Activated CD4-positive, CD25-positive, alpha-beta regulatory T cell treated with anti-CD3 and anti-CD28 coated beads, Interleukin-2, amount 50 U/mL, for 24 hours (primary cell): ENCODE results near the gene APOLD1.
"Not testable (repeated sequence)": the region's sequence is repeated elsewhere in the genome, so short reads cannot be mapped to it uniquely, and the experiment has no call there.

Source experiments
- ATAC-seq, 2 donors: fragments of 150-1000 bp; cut with Tn5 transposase; one replicate each; pipeline ENCODE4 v1.10.0; 2021; ENCODE audit warnings: mild to moderate bottlenecking in 1 of 2, moderate library complexity in 1 of 2

APOLD1 gene

DNA sequence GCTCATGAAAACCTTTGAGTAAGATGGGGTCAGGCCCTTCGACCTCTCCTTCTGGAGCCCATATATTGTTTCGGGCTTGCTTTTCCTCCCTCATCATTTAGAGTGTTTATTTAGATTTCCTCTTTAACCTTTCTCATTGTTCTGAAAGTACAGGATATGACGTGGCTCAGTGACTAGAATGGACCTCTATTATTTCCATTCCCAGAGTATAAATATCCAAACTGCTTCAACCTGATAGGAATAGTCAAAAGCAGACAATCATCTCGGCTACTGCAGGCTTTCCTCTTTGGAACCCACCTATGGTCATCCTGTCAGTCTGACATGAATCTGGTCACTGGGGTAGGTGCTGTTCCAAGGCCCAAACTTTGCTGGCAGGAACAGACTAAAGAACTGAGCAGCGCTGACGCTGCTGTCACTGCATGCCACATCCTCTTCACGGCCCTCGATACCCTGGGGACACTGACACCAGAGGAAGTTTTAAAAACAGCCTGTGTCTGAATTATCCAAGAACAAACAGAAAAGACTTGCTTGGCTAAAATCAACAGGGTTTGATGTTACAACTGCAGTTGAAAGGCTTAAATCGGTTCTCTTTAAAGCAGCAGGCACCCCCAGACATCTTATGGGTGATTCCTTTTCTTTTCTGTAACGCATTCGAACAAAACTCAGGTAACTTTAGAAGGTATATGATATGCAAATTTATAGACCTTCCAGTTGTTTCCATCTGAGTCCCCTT is 22.7 kb downstream of the APOLD1 start:
- ATAC-seq: peak; percentile 37

- ATAC-seq: no peak
Measured at GRCh38 chr12:12810553-12811021, 25.1 kb downstream of the APOLD1 start.

GRCh38 chr12:12811343-12811742 is 25.9 kb downstream of the APOLD1 start:
- ATAC-seq: no peak

DNA sequence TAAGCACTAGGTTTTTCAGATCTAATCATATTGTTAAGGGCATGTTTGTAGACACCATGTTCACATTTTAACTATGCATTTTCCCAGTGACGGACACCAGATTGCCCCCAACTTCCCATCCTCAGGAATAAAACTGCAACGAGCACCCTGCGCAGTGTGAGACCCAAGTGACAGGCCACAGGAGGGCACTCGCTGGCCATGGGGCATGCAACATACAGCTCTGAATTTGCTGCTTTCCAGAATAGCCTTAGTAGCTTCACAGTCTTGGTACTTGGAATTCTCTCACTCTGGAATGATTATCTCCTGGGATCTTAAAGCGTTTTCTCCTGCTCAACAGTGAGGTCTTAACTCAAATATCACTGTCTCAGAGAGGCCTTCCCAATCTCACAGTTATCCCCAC is 26.7 kb downstream of the APOLD1 start:
- no peak for ATAC-seq

DNA sequence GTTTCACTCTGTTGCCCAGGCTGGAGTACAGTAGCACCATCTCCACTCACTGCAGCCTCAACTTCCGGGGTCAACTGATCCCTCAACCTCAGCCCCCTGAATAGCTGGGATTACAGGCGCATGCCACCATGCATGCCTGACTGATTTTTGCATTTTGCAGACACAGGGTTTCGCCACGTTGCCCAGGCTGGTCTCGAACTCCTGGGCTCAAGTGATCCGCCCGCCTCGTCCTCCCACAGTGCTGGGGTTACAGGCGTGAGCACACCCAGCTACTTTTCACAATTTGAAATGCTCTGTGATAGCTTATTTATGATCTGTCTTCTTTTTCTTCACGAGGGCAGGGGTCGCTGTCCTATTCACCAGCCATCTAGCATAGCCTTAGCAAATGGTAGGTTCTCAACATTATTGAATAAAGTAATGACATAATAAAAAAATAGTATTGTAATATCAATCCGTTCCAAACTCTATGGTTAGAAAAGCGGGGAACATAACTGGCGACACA is 27.2 kb downstream of the APOLD1 start:
- ATAC-seq: no peak

GRCh38 chr12:12813120-12814101 is 28.0 kb downstream of the APOLD1 start, which contains the start of gene DDX47:
TSS of gene DDX47 (plus strand) at chr12:12813346. CDS start at chr12:12813368, 22 bp downstream.
- peak; percentile 93 to 97 for ATAC-seq

- no peak for ATAC-seq
Measured at GRCh38 chr12:12817616-12818015, 32.2 kb downstream of the APOLD1 start.

GRCh38 chr12:12818701-12819100 is 33.2 kb downstream of the APOLD1 start:
- no peak for ATAC-seq

GRCh38 chr12:12819221-12819620 is 33.8 kb downstream of the APOLD1 start:
- no peak for ATAC-seq

GRCh38 chr12:12819752-12820311 is 34.4 kb downstream of the APOLD1 start:
- ATAC-seq: no peak

DNA sequence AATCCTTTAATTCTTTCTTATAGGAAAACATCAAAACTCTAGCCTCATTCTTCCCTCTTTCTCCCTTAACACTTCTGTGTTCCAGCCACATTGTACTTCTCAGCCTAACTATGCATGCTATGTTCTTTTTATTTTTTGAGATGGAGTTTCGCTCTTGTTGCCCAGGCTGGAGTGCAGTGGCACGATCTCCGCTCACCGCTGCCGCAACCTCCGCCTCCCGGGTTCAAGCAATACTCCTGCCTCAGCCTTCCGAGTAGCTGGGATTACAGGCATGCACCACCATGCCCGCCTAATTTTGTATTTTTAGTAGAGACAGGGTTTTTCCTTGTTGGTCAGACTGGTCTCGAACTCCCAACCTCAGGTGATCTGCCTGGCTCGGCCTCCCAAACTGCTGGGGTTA is 34.9 kb downstream of the APOLD1 start:
- ATAC-seq: not testable (repeated sequence)

DNA sequence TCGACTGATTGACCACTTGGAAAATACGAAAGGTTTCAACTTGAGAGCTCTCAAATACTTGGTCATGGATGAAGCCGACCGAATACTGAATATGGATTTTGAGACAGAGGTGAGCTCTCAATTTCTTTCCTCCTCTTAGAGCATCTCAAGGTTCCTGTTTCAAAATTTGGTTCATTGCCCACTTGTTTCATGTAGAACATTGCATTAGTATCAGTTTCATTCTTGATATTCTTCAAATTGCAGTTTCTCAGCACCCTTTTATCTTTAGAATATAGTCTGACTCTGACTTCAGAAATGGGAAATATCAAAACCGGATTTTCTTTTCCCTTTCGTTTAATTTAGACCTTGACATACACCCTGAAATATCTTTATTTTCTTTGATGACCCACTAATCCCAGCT is 36.5 kb downstream of the APOLD1 start:
- ATAC-seq: no peak

DNA sequence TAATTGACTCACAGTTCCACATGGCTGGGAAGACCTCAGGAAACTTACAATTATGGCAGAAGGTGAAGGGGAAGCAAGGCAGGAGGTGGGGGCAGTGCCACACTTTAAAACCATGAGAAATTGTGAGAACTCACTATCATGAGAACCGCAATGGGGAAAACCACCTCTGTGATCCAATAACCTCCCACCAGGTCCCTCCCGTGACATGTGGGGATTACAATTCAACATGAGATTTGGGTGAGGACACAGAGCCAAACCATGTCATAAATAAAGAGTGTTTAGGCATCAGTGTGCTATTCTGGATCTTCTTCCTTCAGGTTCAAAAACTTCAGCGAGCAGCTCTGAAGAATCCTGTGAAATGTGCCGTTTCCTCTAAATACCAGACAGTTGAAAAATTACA is 37.4 kb downstream of the APOLD1 start:
- no peak for ATAC-seq

- no peak for ATAC-seq
Measured at GRCh38 chr12:12823300-12823699, 37.8 kb downstream of the APOLD1 start.

GRCh38 chr12:12823811-12824210 is 38.4 kb downstream of the APOLD1 start:
- ATAC-seq: no peak

DNA sequence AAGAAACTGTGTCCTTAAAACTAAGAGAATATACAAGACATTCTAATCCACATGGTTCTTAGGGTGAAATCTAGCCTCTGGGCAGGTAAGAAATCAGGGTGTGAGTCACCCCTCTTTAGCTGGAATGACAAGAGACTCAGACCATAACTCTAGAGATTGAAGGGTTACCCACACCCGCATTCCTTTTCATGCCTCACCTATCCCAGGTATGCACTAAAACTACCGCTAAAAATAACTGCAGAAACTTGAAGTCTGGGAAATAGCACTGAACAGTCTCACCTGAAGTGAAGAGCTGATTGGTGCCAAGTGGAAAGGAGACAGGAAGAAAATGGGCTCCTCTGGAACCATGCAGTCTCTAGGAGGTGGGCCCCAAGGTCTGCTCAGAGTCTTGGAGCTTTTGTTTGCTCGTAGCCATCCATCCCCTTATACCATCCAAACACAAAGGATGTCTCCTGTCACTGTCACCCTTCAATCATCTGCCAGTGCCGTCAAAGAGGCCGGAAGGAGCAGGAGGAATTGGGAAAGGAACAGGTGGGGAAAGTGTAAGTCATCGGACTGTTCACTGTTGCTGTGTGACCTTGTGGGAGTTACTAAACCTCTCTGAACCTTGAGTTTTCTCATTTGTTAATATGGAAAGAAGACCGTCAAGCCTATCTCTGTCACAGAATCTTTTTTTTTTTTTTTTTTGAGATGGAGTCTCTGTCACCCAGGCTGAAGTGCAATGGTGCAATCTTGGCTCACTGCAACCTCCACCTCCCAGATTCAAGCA is 50.1 kb downstream of the APOLD1 start:
- no peak for ATAC-seq

- peak; percentile 40 to 44 for ATAC-seq
Measured at GRCh38 chr12:12836571-12836970, 51.1 kb downstream of the APOLD1 start.

GRCh38 chr12:12837025-12837812 is 51.8 kb downstream of the APOLD1 start:
- ATAC-seq: peak; percentile 92 to 94

DNA sequence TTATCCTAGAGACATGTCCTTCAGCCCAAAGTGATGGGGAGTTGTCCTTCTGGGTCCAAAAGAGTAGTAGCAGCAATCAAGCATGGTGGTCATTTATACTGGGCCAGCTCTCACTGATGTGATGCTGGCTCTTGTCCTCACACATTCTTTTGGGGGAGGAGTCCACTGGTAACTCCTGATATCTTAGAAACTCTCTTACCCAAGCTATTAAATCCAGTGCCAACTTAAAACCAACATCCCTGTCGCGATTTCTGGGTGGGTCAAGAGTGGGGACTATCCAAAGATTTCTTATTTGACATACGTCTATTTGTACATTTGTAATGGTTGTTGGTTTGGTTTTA is 52.3 kb downstream of the APOLD1 start:
- ATAC-seq: no peak

DNA sequence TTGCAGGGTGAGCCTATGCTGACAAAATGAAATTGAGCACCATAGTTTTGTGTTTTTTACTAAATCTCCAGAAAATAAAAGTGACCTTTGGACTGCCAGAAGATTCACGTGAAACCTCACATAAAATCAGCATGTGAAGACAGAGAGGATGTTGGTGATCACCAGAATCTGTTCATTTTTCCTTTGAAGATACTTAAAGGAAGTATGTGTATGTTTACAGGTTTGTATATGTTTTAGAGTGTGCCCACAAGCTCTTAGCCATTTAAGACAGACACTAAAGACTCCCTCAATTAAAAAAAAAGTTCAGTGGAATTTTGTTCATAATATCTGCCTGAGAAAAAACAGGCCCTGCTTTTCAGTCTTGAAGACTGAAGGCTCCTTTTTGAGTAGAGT is 53.5 kb downstream of the APOLD1 start:
- ATAC-seq: no peak

GRCh38 chr12:12839439-12839838 is 54.0 kb downstream of the APOLD1 start:
- not testable (repeated sequence) for ATAC-seq
